HG02759 (cell line): ENCODE data around the gene ETS1.
A peak's percentile ranks its signal among the peaks of the same experiment; 100 is the strongest.

ENCODE experiments used
- ATAC-seq: cut with Tn5 transposase; IDR thresholded peaks from one replicate; pipeline ENCODE4 v1.9.1; 2021; ENCODE audit warnings: mild to moderate bottlenecking, moderate library complexity; ENCODE audit not compliant: unreplicated experiment

ETS1 gene

DNA sequence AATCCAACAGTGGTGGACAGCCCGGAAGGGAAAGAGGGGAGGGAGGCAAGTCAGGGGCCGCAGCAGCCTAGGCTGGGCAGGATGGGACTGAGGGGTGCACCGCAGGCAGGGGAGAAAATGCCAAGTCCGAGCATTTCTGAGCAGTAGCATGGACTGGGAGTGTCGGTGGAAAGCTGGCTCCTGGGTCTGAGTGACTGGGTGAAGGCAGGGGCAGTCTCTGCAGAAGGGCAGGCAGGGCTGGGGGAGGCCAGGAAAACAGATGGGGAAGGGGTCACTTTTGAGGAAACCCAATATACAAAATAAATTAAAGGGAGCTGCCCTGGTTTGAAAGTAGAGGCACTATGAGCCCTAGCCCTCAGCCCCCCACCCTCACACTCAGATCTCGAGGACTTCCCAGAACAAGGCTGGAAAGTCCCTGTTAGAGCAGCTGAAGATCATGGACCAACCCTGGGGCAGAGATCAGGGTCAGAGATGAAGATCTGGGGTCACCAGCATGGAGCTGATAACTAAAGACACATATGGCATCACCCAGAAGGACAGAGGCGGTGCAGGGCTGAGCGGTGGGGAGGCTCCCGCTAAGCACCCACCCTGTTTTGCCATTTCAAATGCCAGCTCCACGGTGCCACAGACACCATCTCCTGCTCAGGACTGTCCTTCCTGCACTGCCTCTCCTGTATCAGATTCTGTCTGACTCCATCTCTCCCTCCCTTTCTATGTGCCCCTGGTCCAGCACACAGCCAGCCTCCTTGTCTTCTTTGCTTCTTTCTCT lies 32.4 kb upstream of the ETS1 start:
- no peak for ATAC-seq

DNA sequence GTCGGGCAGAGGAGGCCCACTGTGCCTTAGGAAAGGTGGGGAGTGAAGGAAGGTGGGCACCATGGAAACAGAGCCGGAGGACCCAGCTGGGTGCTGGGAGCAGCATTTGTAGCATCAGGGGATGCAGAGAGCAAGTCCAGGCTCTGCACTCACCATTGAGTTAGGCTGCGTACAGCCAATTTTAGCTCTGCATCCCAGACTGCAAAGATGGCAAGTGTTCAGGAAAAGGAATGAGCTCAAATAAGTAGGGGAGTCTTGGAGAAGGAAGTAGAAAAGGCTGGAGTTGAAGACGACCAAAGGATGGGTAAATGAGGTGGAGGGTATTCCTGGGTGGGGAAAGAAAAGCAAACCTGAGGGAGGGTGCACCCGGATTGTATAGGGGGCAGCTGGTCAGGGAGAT lies 31.6 kb upstream of the ETS1 start:
- ATAC-seq: no peak

DNA sequence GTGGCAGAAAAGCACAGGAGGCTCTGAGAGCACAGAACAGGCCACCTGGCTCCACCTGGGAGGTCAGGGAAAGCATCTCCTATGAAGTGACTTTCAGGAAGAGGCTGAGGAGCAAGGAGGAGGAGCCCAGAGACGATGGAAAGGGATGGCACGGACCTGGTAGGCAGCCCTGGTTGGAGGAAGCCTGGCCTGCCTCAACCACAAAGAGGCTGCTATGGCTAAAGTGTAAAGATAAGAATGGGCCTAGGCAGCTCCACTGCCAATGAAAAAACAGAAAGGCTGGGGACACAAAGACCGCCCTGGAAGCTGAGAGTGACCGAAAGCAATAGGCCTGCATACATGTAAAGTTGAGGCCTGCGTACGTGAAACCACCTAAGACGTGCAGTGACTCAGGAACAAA lies 31.2 kb upstream of the ETS1 start:
- ATAC-seq: no peak

DNA sequence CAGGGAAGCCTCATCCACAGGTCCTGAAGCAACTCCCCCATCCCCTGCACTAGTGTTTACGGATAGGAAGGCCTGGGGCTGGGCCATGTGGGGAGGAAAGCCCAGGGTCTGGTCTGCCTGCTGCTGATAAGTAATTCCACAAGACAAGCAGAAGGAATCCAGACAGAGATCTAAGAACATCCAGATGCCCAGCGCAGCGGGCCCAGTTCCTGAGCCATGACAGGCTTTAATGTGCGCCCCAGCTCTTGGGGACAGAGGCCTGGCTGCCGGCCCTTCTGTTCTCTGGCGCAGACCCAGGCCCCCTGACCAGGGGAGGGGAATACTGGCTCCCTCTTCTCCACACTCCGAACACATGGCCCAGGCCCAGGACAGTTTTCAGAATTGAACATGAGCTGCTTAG lies 28.8 kb upstream of the ETS1 start:
- ATAC-seq: no peak

DNA sequence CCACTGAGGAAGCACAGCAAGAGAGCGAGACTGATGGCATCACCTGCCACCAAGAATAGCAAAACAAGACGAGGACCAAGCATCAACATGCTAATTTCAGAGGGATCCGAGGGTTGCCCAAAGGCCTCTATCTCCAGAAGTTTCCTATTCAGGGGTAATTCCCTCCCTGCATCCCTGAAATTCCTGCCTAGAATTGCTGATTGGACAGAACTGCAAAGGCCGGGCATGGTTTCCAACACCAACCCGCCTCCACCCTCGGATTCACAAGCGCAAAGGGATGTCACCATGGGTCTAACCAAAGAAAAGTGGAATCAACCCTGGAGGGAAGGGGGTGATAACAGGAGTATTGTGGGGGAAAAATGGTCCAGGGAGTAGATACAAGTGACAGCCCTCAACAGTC lies 28.3 kb upstream of the ETS1 start:
- no peak for ATAC-seq

DNA sequence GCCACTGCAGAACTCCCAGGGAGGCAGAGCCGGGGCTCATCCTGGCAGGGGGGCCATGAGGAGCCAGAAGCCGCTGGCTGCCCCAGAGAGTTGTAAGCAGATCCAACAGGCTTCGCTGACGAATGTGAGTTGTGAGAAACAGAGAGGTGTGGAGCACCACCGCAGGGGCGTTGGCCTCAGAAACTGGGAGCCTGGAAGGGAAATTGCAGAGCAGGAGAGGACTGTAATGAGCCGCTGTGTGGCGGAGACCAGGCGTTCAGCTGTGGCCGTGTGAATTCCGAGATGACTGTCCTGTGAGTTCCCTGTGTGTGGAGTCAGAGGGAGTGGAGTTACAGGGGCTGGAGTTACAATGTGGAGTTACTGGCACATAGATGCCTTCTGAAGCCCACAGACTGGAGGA lies 27.7 kb upstream of the ETS1 start:
- no peak for ATAC-seq

DNA sequence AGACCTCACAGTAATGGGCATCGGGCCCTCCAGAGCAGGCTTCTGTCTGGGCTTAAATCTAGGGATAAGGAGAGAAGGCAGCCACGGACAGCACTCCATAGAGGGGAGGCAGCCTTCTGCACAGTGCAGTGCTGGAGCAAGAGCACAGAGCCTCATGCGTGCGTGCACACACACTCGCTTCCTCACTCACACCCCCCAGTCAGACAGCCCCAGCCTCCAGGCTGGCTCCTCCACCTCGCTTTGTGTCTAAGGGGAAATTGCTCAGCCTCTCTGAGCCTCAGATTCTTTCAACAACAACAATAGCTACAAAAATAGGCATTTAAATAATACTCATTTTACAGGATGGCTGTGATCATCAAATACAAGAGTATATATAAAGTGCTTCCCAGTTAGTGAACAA lies 26.7 kb upstream of the ETS1 start:
- no peak for ATAC-seq

DNA sequence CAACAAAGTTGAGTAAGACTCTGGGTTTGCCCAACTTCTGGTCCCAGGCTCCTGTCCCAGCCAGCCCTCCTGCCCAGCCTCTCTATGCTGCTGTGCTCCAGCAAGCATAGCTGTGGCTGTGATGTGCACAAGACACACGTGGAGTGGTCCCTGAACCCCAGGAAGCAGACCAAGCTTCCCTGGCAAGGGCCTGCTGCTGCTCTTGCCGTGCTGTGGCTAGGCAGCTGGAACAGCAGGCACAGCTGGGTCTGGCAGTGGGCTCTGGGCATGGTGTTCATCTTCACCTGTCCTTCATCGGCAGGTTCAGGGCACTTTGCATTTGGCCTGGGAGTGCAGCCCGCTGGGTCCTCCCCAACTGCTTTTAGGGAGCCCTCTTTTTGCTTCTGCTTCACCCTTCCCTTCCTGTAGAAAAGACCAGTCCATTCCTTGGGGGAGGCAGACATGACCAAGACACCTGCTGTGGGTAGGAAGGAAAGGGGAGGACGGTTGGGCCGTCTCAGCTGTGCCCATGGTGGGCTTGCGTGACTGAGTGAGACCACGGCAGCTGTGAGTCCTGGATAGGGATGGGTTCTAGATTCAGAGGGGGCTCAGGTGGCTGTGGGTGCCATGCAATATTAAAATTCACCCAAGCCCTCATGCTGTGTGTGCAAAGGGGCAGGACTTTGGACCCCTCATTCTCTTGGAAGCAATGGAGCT lies 26.1 kb upstream of the ETS1 start:
- ATAC-seq: no peak

DNA sequence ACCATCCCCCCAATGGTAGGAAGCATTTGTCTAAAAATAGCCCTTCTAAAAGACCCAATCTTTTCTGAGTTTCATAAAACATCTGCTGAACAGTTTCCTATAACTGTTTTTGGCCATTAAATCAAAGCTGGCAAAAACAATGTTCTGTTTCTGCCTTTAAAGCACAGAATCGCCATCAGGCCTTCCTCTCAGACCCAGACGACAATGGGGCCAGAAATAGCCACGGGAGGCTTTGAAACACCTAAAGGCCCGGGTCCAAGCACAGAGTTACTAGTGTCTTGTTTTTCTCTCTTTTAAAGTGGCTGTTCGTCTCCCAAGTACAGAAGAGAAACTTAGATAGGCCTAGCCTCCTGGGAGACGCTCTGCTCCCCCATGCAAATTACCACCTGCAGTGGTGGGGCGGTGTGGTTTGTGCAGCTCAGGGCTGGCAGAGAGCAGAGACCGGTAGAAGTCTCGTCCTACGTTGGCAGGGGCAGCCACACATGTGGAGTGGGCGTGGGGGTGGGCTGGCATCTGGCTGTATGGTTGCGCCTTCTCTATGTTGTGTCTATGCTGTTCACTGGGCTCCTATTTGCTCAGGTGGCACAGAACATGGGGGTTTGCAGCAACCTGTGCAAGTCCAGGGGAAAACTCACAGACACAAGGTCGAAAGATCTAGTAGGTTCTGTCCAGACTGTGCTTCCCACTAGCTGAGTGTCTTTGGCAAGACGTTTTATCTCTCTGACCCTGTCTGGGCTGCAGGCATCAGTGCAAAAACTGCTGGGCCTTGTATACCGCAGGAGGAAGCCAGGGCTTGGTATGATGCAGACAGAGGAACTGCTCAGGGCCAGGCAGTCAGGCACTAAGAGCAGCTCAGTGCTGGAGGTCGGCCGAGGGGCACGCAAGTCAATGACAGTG lies 23.6 kb upstream of the ETS1 start:
- peak; percentile 95 for ATAC-seq

DNA sequence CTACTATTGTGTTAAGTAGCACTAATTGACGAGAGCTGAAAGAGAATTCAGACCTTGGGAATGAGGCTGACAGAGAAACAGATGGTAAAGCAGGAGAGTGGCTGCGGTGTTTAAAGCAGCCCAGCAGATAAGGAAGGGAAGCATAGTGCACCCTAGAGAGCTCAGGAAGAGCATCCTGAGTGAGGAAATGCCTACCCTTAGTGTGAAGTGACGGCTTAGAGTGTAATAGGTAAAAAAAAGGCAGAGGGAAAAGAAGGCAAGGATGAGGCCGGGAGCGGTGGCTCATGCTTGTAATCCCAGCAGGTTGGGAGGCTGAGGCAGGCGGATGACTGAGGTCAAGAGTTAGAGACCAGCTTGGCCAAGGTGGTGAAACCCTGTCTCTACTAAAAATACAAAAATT lies 22.4 kb upstream of the ETS1 start:
- ATAC-seq: no peak

DNA sequence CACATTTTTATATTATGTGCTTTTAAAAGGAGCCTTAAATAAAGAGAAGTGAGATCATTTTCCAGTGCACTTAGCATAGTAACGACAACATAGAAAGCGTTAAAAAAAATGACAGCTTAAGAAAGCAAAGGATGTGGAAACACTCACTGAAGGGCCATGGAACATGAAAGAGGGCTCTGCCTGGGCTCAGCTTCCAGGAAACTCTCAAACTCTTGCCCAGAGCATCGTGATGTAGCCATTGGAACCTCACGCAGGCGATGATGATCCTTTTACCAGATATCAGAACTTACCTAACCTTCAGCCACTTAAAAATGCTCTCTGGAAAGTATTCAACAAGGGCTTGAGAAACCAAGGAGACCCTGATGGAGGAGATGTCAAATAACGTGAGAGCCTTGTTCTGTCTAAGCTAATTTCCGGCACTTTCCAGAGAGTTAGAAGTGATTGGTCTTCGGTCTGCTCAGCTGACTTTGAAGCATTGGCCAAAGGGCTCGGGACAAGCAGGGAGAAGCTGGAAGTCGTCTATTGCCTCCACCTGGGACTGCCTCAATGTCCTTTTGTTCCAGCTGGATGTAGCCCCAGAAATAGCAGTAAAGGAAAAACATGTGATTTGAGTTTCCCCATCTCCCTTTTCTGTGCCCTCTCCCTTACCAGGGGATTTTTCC lies 21.5 kb upstream of the ETS1 start:
- no peak for ATAC-seq

DNA sequence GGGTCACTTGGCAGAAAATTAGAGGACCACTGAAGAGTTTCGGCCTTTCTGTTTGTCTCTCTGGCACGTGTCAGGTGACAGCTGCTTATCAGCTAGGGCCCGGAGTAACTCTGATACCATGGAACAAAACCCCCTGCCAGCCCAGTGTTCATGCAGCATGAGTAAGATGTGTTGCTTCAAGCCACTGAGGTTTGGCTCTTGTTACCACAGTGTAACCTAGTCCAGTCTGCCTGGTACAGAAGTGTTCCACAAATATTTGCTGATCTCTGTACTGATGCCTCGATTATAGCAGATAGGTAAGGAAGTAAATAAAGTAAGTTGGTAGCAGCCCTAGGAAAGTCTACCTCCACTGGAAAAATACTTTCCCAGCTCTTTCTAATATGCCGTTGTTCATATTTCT lies 20.5 kb upstream of the ETS1 start:
- ATAC-seq: no peak

DNA sequence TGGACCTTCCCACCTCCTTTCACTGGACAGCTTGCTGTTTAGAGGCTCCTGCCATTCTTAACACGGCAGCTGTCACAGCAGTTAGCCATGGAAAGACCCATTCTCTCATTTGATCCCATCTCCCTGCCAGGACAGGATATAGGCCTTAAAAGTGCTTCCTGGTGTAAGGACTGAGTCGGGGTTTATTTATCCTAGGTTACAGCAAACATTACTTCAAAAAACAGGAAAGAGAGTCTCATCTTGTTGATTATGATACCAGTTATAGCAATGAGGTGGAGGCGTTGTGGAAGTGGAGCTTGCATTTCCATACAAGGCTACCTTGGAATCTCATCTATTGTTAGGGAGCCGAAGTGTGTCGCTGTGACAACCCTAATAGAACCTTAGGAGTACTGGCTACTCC lies 17.4 kb upstream of the ETS1 start:
- ATAC-seq: no peak

DNA sequence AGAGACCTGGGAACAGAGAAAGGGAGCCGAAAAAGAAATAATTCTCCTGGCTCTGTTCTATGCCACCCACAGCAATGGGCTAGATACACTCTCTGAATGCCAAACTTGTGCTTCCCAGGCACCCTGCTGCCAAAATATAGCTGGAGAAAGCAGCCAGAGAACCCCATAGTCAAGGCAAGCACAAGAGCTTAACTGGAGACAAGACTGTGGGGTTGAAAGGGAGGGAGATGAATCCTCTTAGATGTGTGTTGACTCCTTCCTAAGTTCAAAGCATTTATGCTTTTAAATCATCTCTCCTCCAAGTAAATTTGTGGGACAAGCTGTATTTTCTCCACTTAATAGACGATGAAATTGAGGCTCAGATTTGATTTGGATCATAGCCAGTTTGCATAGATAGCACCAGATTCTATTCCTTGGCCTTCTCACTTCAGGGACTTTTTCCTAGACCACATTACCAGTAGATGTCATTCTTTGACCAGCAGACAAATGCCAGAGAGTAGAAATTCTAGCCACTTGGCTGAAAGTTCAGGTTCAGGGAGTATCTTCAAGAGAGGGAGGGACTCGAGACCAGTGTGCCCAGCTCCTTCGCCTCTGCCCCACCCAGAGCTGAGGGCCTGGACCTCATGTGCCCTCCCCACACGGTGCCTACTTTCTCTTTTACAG lies 16.5 kb upstream of the ETS1 start:
- peak; percentile 73 for ATAC-seq

DNA sequence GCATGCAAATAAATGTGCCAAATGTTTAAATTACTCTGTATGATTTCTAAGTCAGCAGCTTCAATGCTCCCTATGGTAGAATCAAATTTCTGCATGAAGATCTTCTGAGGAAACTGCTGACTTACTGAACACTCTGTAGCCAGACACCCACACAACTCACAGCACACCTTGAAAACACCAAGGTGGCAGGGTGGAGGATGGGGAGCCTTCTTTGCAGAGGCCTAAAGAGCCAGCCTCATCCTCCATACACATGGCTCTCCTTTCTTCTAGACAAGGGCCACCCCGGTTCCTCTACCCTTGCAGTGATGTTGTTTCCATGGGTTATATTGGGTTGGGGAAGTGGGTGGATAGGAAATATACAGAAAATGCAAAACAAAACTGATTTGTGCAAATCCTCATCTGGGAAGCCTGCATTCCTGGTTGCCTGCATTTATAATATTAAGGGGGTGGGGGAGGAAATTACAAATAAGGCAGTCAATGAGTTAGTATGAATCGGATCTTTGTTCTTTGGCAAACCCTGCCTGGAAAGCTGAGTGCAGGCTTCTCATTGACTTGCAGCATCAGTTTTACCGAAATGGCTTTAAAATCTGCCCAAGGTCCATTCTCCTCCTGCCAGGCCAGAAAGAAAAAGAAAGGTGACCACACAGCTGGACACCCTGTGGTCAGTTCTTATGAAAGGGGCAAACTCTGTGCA lies 15.8 kb upstream of the ETS1 start:
- ATAC-seq: no peak

DNA sequence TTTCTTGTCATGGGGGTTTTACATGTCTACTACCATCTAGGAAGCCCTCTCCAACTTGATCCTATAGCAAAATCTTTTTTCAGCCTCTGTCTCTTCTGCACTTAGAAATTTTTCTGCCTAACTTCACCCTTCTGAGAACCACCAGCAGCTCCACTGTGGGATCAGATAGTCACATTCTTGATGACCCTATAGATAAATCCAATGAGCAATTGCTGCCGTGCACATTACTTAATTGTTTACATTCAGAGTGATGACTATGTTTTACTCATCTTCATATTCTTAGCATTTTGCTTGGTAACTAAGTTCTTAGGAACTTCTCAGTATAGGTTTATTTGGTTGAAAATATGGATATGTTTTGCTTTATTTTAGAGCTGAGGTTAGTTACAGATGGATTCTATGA lies 12.4 kb upstream of the ETS1 start:
- ATAC-seq: no peak

DNA sequence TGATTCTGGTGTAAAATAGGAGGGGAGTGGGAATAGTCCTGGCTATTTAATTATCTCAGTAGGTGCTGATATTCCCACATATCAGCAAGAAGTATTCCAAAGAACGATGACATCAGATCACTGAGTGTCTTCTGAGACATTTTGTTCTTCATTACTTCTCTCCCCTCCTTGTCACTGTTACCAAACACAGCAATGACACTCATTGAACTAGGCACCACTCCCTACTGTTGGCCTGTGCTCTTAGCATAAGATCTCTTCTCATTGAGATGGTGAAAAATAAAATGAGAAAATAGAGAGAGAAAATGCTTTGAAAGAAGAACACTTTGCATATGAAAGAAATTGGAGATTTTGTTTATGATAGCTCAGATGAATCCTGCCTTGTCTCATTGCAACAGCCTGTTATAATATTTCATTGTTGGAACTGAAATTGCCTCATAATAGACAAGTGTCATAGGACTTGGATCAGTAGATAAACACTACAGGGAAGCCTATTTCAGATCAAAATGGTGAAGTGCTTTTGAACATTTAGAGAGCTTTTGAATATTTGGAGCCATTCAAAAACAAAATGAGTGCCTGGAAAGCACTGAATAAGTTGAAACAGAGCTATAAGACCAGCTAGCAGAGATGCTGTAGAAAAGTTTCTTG lies 11.3 kb upstream of the ETS1 start:
- no peak for ATAC-seq

DNA sequence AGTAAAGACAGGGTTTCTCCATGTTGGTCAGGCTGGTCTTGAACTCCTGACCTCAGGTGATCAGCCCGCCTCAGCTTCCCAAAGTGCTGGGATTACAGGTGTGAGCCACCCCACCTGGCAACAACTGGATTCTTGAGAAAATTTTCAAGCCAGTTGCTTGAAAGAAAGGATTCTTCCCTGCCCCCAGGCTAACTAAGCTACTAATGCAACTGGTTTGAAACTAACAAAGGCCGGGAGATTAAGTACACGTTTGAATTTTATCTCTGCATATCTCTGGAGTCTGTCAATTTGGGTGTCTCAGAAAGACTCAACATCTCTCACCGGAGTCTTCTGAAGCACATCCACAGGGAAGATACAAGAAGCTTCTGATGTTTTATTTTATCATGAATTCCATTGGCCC lies 10.7 kb upstream of the ETS1 start:
- no peak for ATAC-seq

DNA sequence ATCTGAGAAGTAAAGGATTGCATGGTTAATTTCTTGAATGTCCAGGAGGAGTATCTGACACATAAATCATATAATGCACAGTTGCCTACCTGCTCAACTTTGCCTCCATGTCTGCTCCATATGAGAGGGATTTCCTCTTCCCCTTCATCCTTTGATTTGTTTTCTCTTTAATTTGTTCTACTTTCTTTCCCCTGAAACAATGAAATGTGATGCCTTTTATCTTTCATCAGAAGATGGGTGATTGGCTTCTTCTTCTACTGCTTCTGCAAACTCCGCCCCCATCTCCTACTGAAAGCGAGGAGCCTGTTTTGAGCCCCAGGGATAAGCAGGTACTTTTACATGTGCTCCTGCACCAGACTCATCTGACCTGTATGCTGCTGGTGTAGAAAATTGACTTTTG lies 9.9 kb upstream of the ETS1 start:
- ATAC-seq: no peak

DNA sequence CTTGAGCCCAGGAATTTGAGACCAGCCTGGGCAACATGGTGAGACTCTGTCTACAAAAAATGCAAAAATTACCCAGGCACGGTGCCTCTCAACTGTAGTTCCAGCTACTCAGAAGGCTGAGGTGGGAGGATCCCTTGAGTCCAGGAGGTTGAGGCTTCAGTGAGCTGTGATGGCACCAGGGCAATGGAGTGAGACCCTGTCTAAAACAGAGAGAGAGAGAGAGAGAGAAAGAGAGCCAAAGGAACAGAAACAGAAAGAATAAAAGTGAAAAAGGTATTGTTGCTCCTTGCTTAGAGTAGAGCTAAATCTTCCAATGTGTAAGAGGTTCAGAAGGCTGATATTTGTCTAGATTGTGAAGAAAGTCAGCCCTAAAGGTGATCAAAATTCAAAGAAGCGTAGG lies 8.9 kb upstream of the ETS1 start:
- no peak for ATAC-seq
